H9 (cell line): ENCODE results near the gene CREB5. TPM values are rescaled to one million over a fixed set of nuclear protein-coding genes. Genes with fewer than 3 reads are reported as not detected.

Experiments used
- DNase-seq: peaks from one replicate; pipeline ENCODE4 v3.0.0-alpha.2; 2017
- H2AFZ ChIP-seq: one replicate; pipeline ENCODE4 v1.6.1; 2013; ENCODE audit warnings: mild to moderate bottlenecking, low read length, control low read depth, moderate library complexity
- H2AK5ac ChIP-seq: 2 replicates; pipeline ENCODE4 v1.6.1; 2013; ENCODE audit warnings: low read length, control low read depth, mixed read lengths; ENCODE audit not compliant: insufficient read length
- H2BK120ac ChIP-seq: one replicate; pipeline ENCODE4 v1.6.1; 2013; ENCODE audit warnings: low read depth, mild to moderate bottlenecking, low read length, control low read depth, inconsistent platforms; ENCODE audit not compliant: poor library complexity, severe bottlenecking
- H2BK12ac ChIP-seq: 2 replicates; pipeline ENCODE4 v1.6.1; 2013; ENCODE audit warnings: low read length, control low read depth, mixed read lengths, low read depth; ENCODE audit not compliant: insufficient read length
- H2BK15ac ChIP-seq: 2 replicates; pipeline ENCODE4 v1.6.1; 2013; ENCODE audit warnings: low read depth, low read length, control low read depth
- H2BK20ac ChIP-seq: one replicate; pipeline ENCODE4 v1.6.1; 2013; ENCODE audit warnings: low read depth, mild to moderate bottlenecking, low read length, control low read depth, inconsistent platforms; ENCODE audit not compliant: poor library complexity, severe bottlenecking
- H2BK5ac ChIP-seq: 2 replicates; pipeline ENCODE4 v1.6.1; 2013; ENCODE audit warnings: low read length, control low read depth, mixed read lengths; ENCODE audit not compliant: insufficient read length
- H3K14ac ChIP-seq: 2 replicates; pipeline ENCODE4 v1.6.1; 2013; ENCODE audit warnings: low read length, control low read depth; ENCODE audit not compliant: insufficient read depth
- H3K18ac ChIP-seq: 2 replicates; pipeline ENCODE4 v1.6.1; 2013; ENCODE audit warnings: low read depth, mild to moderate bottlenecking, mixed read lengths, low read length, control low read depth; ENCODE audit not compliant: insufficient read length
- H3K23ac ChIP-seq: 2 replicates; pipeline ENCODE4 v1.6.1; 2013; ENCODE audit warnings: low read length, control low read depth, mixed read lengths, low read depth; ENCODE audit not compliant: insufficient read length
- H3K23me2 ChIP-seq: 2 replicates; pipeline ENCODE4 v1.6.1; 2013; ENCODE audit warnings: low read depth, mild to moderate bottlenecking, mixed read lengths, low read length, control low read depth; ENCODE audit not compliant: insufficient read length, poor library complexity, severe bottlenecking
- H3K27ac ChIP-seq: 2 replicates; pipeline ENCODE4 v1.5.1; 2013; ENCODE audit warnings: low read length, control low read depth, mixed read lengths, low read depth; ENCODE audit not compliant: insufficient read length
- H3K27me3 ChIP-seq: 2 replicates; pipeline ENCODE4 v1.6.1; 2013; ENCODE audit warnings: low read length, control low read depth, inconsistent platforms; ENCODE audit not compliant: insufficient read depth
- H3K4ac ChIP-seq: 2 replicates; pipeline ENCODE4 v1.6.1; 2013; ENCODE audit warnings: low read depth, mild to moderate bottlenecking, control low read depth, inconsistent platforms, low read length, moderate library complexity
- H3K4me1 ChIP-seq: 2 replicates; pipeline ENCODE4 v1.6.1; 2013; ENCODE audit warnings: low read length, control low read depth, inconsistent platforms; ENCODE audit not compliant: insufficient read depth
- H3K4me2 ChIP-seq: 2 replicates; pipeline ENCODE4 v1.6.1; 2013; ENCODE audit warnings: low read length, control low read depth, mixed read lengths; ENCODE audit not compliant: insufficient read length, insufficient read depth
- H3K56ac ChIP-seq: 2 replicates; pipeline ENCODE4 v1.6.1; 2013; ENCODE audit warnings: low read depth, mild to moderate bottlenecking, mixed read lengths, low read length, control low read depth; ENCODE audit not compliant: insufficient read length
- H3K79me1 ChIP-seq: 2 replicates; pipeline ENCODE4 v1.6.1; 2013; ENCODE audit warnings: low read depth, mild to moderate bottlenecking, moderate library complexity, low read length, control low read depth, inconsistent platforms; ENCODE audit not compliant: insufficient read depth, poor library complexity, severe bottlenecking
- H3K79me2 ChIP-seq: 2 replicates; pipeline ENCODE4 v1.6.1; 2013; ENCODE audit warnings: low read length, control low read depth, inconsistent platforms; ENCODE audit not compliant: insufficient read depth
- H3K9ac ChIP-seq: 2 replicates; pipeline ENCODE4 v1.6.1; 2013; ENCODE audit warnings: low read length, control low read depth, mixed read lengths; ENCODE audit not compliant: insufficient read length; ENCODE audit errors: extremely low read depth
- H3K9me3 ChIP-seq: one replicate; pipeline ENCODE4 v1.6.1; 2013; ENCODE audit warnings: low read depth, low read length, inconsistent platforms; ENCODE audit not compliant: control insufficient read depth
- H3T11ph ChIP-seq: one replicate; pipeline ENCODE4 v1.6.1; 2013; ENCODE audit warnings: mild to moderate bottlenecking, low read length, control low read depth, inconsistent platforms
- H4K20me1 ChIP-seq: one replicate; pipeline ENCODE4 v1.6.1; 2013; ENCODE audit not compliant: control insufficient read depth, insufficient read length, insufficient read depth
- H4K5ac ChIP-seq: 2 replicates; pipeline ENCODE4 v1.6.1; 2013; ENCODE audit warnings: low read depth, mild to moderate bottlenecking, mixed read lengths, low read length, control low read depth; ENCODE audit not compliant: insufficient read length
- H4K8ac ChIP-seq: replicated peaks from 2 replicates; pipeline ENCODE4 v1.6.1; 2013; ENCODE audit warnings: low read length, control low read depth, mixed read lengths, low read depth; ENCODE audit not compliant: insufficient read length
- H4K91ac ChIP-seq: 2 replicates; pipeline ENCODE4 v1.6.1; 2013; ENCODE audit warnings: low read depth, mild to moderate bottlenecking, moderate library complexity, mixed read lengths, low read length, control low read depth; ENCODE audit not compliant: insufficient read length
- H3K27ac Mint-ChIP-seq, 3 experiments: 2 replicates in 2 of 3; 3 replicates in 1 of 3; pipeline ENCODE4 v1.8.0; 2020 to 2021; ENCODE audit warnings: mixed read lengths in 3 of 3, mild to moderate bottlenecking in 1 of 3, moderate library complexity in 1 of 3
- H3K27me3 Mint-ChIP-seq: 2 replicates; pipeline ENCODE4 v1.8.0; 2021; ENCODE audit warnings: low read depth, mild to moderate bottlenecking, moderate library complexity, mixed read lengths
- H3K36me3 Mint-ChIP-seq, 3 experiments: 2 replicates in 2 of 3; 3 replicates in 1 of 3; pipeline ENCODE4 v1.8.0; 2020 to 2021; ENCODE audit warnings: low read depth in 3 of 3, mixed read lengths in 3 of 3; ENCODE audit not compliant: insufficient read depth in 1 of 3
- H3K4me1 Mint-ChIP-seq, 2 experiments: 2 replicates each; pipeline ENCODE4 v1.8.0; 2020; ENCODE audit warnings: mixed read lengths in 2 of 2
- H3K4me3 Mint-ChIP-seq, 2 experiments: 2 replicates in 1 of 2; 3 replicates in 1 of 2; pipeline ENCODE4 v1.8.0; 2020 to 2021; ENCODE audit warnings: mild to moderate bottlenecking in 2 of 2, mixed read lengths in 2 of 2, moderate library complexity in 1 of 2
- H3K9me3 Mint-ChIP-seq, 2 experiments: 2 replicates in 1 of 2; 3 replicates in 1 of 2; pipeline ENCODE4 v1.8.0; 2020; ENCODE audit warnings: mild to moderate bottlenecking in 2 of 2, mixed read lengths in 2 of 2, moderate library complexity in 1 of 2
- WGBS: extraction: QIAGEN DNeasy Blood & Tissue Kit; methylation state at CpG from one replicate; pipeline ENCODE4 v1.1.7; 2013; ENCODE audit warnings: missing lambda C conversion rate, low lambda C conversion rate, mixed read lengths; ENCODE audit not compliant: insufficient read length; ENCODE audit errors: extremely low coverage; 5-methylcytosine and 5-hydroxymethylcytosine counted together
- total RNA-seq: library from RNA; stranded (reverse); gene quantifications from 2 replicates; pipeline ENCODE4 v1.2.1, GENCODE V29; 2021
- TF ChIP-seq, protein P1 (sequence below): fragments of 200-600 bp; sonication (generic); conservative IDR thresholded peaks from 3 replicates; pipeline ENCODE4 v1.8.0; 2021; ENCODE audit warnings: antibody characterized with exemption, mild to moderate bottlenecking

Gene CREB5
- total RNA-seq, 1 experiment from 2014 or later = 4.0 TPM

DNA sequence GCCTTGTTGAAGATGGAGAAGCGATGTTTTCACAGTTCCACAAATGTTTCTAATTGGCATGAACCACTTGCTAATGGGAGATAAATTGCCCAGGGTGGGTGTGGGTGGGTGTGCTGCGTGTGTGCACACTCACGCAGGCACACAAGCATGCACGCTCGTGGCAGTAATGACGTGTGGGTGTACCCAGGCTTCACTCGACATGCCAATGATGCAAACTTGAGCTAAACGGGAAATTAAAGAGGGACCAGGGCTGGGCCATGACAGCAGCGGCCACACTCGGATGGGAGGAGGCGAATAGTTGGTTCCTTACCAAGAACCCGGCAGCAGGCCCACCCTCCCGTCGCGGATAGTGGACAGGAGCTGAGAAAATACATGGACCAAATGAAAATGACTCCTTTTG is 386.0 kb downstream of the CREB5 start:
- Mint-ChIP-seq H3K27me3 (peaks cover 9% of the 10 kb centered on the region), H3K4me3 (no peak overlapping the region), H3K4me1 (peaks cover 18 to 24% of the 10 kb centered on the region in 2 experiments), H3K9me3 (no peaks in the 10 kb centered on the region), H3K36me3 (no peaks in the 10 kb centered on the region), H3K27ac (no peak overlapping the region)
- no peak overlapping the region for H2BK12ac ChIP-seq
- H2BK20ac ChIP-seq = no peak overlapping the region
- H3K56ac ChIP-seq = no peak overlapping the region
- H2AK5ac ChIP-seq = no peak overlapping the region
- no peak overlapping the region for H3K4ac ChIP-seq
- H4K91ac ChIP-seq = no peak overlapping the region
- H3K9me3 ChIP-seq = no peaks in the 10 kb centered on the region
- no peaks in the 10 kb centered on the region; the same call in 1 of the 2 replicates for H3K27me3 ChIP-seq
- no peak overlapping the region for H3K27ac ChIP-seq
- no peak overlapping the region for H3T11ph ChIP-seq
- H2BK15ac ChIP-seq = no peak overlapping the region
- no CpG with 5 or more reads among the region's 15 CpGs for WGBS
- H2BK120ac ChIP-seq = no peak overlapping the region
- no peak overlapping the region for H3K9ac ChIP-seq
- no peak overlapping the region for H4K5ac ChIP-seq
- no peak overlapping the region for H2BK5ac ChIP-seq
- no peak overlapping the region for H3K18ac ChIP-seq
- H3K4me1 ChIP-seq = no peaks in the 10 kb centered on the region
- no peaks in the 10 kb centered on the region for H4K20me1 ChIP-seq
- DNase-seq = no peak
- H3K23ac ChIP-seq = no peak overlapping the region
- no peak overlapping the region for H3K14ac ChIP-seq
- no peak overlapping the region for H4K8ac ChIP-seq
- H3K23me2 ChIP-seq = no peaks in the 10 kb centered on the region
- H3K79me1 ChIP-seq = no peaks in the 10 kb centered on the region
- H3K4me2 ChIP-seq = no peak overlapping the region
- TF ChIP-seq, protein P1, sequence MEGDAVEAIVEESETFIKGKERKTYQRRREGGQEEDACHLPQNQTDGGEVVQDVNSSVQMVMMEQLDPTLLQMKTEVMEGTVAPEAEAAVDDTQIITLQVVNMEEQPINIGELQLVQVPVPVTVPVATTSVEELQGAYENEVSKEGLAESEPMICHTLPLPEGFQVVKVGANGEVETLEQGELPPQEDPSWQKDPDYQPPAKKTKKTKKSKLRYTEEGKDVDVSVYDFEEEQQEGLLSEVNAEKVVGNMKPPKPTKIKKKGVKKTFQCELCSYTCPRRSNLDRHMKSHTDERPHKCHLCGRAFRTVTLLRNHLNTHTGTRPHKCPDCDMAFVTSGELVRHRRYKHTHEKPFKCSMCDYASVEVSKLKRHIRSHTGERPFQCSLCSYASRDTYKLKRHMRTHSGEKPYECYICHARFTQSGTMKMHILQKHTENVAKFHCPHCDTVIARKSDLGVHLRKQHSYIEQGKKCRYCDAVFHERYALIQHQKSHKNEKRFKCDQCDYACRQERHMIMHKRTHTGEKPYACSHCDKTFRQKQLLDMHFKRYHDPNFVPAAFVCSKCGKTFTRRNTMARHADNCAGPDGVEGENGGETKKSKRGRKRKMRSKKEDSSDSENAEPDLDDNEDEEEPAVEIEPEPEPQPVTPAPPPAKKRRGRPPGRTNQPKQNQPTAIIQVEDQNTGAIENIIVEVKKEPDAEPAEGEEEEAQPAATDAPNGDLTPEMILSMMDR = no peak
- no peak overlapping the region for H2AFZ ChIP-seq
- H3K79me2 ChIP-seq = no peaks in the 10 kb centered on the region
